ENCODE results near the gene NISCH.

- TF ChIP-seq CTCF (IDR thresholded peaks at IDR 0.05) (no peak), POLR2A (IDR thresholded peaks at IDR 0.05) (no peak)
These were observed 25.0 kb upstream of the NISCH start for GRCh38 chr3:52430416-52430810.

Measured in testis (tissue), 2 donors.